Anterior cingulate cortex (tissue), 58 donors: Measurements from ENCODE around the gene RNF150.
"Not testable (repeated sequence)": the region's sequence is repeated elsewhere in the genome, so short reads cannot be mapped to it uniquely, and the experiment has no call there.

Experiments
- DNase-seq, 58 donors: peaks; one replicate each; lab custom pipeline; 2025; lab: John Stamatoyannopoulos, UW

RNF150 gene

GRCh38 chr4:141133146-141133998, at the start of gene RNF150:
Gene RNF150 (minus strand): TSS chr4:141133469.
- DNase-seq, result peak; percentile 21 to 89 (median 74)

GRCh38 chr4:141180991-141181761, 47.9 kb upstream of the RNF150 start:
- no peak for DNase-seq

- DNase-seq, result no peak
Measured at GRCh38 chr4:141179474-141180373, 46.5 kb upstream of the RNF150 start.

GRCh38 chr4:141177171-141177570, 43.9 kb upstream of the RNF150 start:
- no peak for DNase-seq

GRCh38 chr4:141174457-141174856, 41.2 kb upstream of the RNF150 start:
- no peak for DNase-seq

- DNase-seq, result no peak
Measured at GRCh38 chr4:141170671-141171070, 37.4 kb upstream of the RNF150 start.

GRCh38 chr4:141169391-141169790, 36.1 kb upstream of the RNF150 start:
- DNase-seq, result no peak

- DNase-seq, result not testable (repeated sequence)
Measured at GRCh38 chr4:141165001-141165400, 31.7 kb upstream of the RNF150 start.

GRCh38 chr4:141159027-141159426, 25.8 kb upstream of the RNF150 start:
- DNase-seq, result no peak

- DNase-seq, result peak in 1 of 58 donors; percentile 4
Measured at GRCh38 chr4:141158219-141158618, 24.9 kb upstream of the RNF150 start.

GRCh38 chr4:141155586-141155985, 22.3 kb upstream of the RNF150 start:
- no peak for DNase-seq

- no peak for DNase-seq
Measured at GRCh38 chr4:141154725-141155124, 21.5 kb upstream of the RNF150 start.

- no peak for DNase-seq
Measured at GRCh38 chr4:141153751-141154510, 20.7 kb upstream of the RNF150 start.

- no peak for DNase-seq
Measured at GRCh38 chr4:141144207-141144606, 10.9 kb upstream of the RNF150 start.

GRCh38 chr4:141142423-141142822, 9.2 kb upstream of the RNF150 start:
- peak in 1 of 58 donors; percentile 2 for DNase-seq

GRCh38 chr4:141140391-141141200, 7.3 kb upstream of the RNF150 start:
- no peak for DNase-seq

- peak in 4 of 58 donors; percentile 13 to 57 (median 20) for DNase-seq
Measured at GRCh38 chr4:141133999-141134995, 1.0 kb upstream of the RNF150 start.
